Hematopoietic multipotent progenitor cell (in vitro differentiated cells): Measurements from ENCODE around the gene DHX38. TPM values are rescaled to one million over a fixed set of nuclear protein-coding genes. Genes with fewer than 3 reads are reported as not detected.
"Not testable (repeated sequence)": the region's sequence is repeated elsewhere in the genome, so short reads cannot be mapped to it uniquely, and the experiment has no call there.

ENCODE experiments used
- DNase-seq, 3 donors: peaks; one replicate each; pipeline ENCODE4 v3.0.0-alpha.2; 2011 to 2015; ENCODE audit warnings: low read depth in 2 of 3, low spot score in 2 of 3
- total RNA-seq: library from RNA; depleted of rRNA; stranded (reverse); fragments of >200 nt; gene quantifications from one replicate; pipeline ENCODE4 v1.2.3, GENCODE V29; 2012

Gene DHX38
- total RNA-seq = 86.4 TPM

DNA sequence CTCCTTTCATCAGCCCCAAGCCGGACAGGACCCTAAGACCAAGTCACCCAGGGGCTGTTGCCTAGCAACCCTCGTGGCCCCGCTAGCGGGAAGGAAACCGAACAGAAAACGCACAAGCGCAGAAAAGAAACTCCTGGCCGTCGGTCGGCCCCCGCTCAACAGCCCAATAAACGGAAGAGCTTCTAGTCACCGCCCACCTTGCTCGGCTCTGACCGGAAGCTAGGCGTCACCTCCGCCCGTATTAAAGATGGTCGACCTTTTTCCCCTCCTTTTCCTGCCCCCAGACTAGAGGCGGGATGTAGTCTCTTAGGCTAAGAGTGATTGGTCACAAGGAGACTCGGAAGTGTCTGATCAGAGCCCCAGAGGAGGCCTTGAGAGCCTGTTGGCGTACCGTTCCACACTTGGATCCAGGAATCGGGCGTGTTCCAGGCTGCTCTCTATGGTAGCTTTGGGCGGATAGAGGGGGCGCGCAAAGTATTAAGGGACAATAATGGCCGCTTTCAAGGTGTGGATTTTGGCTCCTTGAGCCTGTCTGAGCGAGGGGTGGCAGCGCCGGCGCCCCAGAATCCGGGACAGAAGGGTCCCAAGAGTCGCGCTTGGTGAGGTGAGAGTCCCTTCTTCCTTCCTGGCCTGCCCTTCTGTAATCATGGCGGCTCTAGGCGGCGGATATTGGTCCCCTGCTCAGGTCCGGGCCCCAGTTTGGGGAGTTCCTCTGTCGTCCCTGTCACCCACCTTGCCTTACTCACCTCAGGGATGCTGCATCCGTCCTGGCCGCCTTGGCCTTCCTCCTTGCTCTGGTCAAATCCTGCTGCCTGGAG is at the start of gene DHX38, which contains the start of gene TXNL4B:
TSS of gene DHX38 (plus strand) at position 400 of the 818 bp plus-strand sequence. CDS start 2,311 bp downstream, outside the sequence.
TSS of gene TXNL4B (minus strand) at position 173 of the 818 bp plus-strand sequence. CDS start 2,871 bp downstream, outside the sequence.
- peak; percentile 80 to 99 (median 98) for DNase-seq

- DNase-seq = no peak
Observed at GRCh38 chr16:72044296-72044695, 49.4 kb upstream of the DHX38 start.

- DNase-seq = no peak
Observed at GRCh38 chr16:72044825-72045359, 48.8 kb upstream of the DHX38 start.

DNA sequence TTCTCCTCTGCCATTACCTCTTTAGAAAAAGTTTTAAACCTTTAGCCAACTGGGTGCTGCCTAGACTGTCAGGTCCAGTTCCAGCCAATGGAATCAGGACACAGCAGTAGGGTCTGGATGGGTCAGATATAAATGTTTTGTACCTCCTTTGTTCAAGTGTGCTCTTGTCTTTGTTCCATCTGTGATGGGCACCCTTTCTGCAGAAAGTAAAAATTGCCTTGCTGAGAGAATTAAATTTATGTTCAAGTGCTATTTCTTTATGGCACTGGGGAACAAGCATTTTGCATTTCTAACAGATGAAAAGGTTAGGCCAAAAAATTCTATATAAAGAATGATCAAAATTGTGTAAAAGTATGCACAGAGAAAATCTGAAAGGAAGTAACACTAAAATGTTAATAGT is 44.5 kb upstream of the DHX38 start:
- no peak for DNase-seq

GRCh38 chr16:72050769-72051464 is 42.7 kb upstream of the DHX38 start:
- DNase-seq = no peak

GRCh38 chr16:72051818-72052217 is 41.8 kb upstream of the DHX38 start:
- DNase-seq = no peak

DNA sequence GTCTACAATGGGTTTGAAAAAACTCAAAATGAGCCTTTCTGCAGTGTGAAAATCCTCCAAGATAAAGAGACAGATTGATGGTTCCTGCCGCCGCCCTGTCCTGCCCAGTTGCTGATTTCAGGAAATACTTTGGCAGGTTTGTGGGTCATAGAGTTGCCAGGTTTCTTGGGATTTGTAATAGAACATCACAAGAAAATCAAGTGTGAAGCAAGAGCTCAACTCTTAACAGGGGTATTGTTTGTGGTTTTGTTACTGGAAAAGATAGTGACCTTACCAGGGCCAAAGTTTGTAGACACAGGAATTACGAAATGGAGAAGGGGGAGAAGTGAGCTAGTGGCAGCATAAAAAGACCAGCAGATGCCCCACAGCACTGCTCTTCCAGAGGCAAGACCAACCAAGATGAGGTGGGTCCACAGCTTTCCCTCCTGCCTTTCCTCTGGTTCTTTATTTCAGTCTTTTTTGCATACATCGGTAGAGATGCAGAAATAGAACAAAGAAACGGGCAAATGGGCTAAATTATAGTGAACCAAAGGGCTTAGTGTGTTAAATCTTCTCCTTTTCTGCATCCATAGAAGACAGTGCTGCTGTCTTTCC is 39.3 kb upstream of the DHX38 start, which contains the start of gene HP:
TSS of gene HP (plus strand) at position 252 of the 594 bp plus-strand sequence. CDS start at position 400, 148 bp downstream.
- DNase-seq = not testable (repeated sequence)

DNA sequence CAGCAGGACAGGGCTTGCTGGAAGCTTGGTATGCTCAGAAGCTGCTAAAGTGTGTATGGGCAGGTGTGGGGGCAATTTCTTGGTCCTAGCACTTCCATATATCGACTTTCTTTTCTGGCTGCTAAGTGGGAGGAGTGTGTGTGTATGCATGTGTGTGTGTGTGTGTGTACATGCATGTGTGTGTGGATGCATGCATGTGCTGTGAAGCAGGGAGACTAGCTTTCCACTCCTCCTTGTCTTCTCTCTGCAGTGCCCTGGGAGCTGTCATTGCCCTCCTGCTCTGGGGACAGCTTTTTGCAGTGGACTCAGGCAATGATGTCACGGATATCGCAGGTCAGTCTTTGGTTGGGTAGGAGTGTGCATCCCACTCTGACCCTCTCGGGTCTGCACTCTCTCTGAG is 37.7 kb upstream of the DHX38 start:
- no peak for DNase-seq

DNA sequence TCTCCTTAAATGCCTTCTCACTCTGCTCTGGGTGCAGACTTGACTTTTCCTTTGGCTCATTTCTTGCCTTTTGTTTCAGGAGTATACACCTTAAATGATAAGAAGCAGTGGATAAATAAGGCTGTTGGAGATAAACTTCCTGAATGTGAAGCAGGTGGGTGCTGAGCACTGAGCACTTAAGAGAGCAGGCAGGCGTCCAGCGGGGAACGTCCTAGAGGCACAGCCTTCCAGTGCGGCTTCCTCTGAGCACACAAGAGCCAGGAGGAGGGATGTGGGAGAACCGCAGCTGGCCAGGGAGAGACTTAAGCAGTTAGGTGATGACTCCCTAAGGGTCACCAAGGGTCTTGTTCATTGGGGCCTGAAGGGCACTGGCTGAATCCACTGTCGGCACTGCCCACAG is 36.3 kb upstream of the DHX38 start:
- not testable (repeated sequence) for DNase-seq

GRCh38 chr16:72059060-72059459 is 34.6 kb upstream of the DHX38 start:
- DNase-seq = not testable (repeated sequence)

GRCh38 chr16:72060405-72060804 is 33.2 kb upstream of the DHX38 start:
- DNase-seq = no peak

- DNase-seq = no peak
Observed at GRCh38 chr16:72061564-72061963, 32.1 kb upstream of the DHX38 start.

DNA sequence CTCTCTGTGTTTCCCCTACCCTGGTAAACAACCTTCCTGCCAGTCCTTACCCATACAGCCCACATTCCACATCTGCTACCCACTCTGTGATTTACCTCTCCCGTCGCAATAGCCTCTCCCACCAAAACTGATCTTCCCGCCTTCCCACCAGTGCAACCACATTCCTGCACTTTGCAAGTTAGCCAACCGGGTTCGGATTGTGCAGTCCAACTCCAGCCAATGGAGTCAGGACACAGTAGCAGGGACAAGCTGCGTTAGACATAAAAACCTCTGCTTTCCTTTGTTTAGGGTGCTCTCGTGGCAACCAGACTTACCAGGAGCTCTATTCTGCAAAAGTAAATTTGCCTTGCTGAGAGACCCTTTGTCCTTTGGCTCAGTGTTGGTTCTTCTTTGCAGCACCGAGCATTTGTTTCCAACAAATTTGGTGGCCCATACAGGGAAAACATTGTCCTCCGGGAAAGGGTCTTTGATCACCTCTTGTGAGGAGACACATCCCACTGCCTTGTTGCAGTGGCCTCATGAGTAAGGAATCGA is 29.2 kb upstream of the DHX38 start:
- no peak for DNase-seq

DNA sequence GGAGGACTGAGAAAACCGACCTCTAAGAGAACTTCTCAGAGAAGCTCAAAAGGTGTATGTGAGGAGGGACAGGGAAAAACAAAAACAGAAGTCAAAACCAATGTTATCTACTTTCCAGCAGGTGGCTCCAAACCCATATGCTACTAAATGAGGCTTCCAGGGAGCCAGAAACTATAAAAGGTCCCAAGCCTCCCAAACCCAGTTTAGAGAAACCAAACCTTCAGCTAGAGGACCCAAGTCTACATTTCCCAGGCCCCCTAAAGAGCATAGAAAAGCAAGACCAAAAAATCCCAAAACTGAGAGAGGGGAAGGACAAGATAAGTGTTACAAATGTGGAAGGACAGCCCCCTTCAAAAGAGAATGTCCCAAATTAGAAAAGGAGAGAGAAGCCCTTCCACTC is 26.9 kb upstream of the DHX38 start:
- DNase-seq = peak; percentile 6 to 55 (median 39)

DNA sequence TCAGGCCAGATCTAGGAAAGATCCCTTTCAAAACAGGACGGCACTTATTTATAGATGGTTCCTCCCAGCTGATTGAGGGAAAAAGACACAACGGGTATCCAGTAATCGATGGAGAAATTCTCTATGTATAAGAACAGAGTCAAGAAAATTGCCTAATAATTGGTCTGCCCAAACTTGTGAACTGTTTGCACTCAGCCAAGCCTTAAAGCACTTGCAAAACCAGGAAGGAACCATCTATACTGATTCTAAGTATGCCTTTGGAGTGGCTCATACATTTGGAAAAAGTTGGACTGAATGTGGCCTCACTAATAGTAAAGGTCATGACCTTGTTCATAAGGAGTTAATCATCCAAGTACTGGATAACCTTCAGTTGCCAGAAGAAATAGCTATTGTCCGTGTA is 24.7 kb upstream of the DHX38 start:
- no peak for DNase-seq

DNA sequence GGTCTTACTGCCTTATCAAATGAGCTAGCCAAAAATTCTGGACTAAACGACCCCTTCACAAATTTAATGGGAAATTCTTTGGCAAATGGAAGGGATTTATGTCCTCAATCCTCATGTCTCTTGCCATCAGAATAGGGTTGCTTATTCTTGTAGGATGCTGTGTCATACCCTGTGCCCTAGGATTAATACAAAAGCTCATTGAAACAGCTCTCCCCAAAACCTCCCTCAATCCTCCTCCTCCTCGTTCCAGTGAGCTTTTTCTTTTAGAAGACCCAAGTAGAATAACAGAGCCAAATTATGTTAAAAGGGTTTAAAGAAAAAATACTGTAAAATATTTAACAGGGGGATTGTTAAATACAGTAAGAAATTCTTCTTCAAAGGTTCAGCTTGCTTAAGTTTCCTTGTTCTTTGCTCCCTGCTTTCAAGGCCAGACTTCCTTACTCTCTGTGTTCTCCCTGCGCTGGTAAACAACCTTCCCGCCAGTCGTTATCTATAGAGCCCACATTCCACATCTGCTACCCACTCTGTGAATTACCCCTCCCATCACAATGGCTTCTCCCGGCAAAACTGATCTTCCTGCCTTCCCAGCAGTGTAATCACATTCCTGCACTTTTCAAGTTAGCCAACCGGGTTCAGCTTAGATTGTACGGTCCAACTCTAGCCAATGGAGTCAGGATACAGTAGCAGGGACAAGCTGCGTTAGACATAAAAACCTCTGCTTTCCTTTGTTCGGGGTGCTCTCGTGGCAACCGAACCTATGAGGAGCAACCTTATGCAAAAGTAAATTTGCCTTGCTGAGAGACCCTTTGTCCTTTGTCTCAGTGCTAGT is 20.9 kb upstream of the DHX38 start:
- DNase-seq = no peak

DNA sequence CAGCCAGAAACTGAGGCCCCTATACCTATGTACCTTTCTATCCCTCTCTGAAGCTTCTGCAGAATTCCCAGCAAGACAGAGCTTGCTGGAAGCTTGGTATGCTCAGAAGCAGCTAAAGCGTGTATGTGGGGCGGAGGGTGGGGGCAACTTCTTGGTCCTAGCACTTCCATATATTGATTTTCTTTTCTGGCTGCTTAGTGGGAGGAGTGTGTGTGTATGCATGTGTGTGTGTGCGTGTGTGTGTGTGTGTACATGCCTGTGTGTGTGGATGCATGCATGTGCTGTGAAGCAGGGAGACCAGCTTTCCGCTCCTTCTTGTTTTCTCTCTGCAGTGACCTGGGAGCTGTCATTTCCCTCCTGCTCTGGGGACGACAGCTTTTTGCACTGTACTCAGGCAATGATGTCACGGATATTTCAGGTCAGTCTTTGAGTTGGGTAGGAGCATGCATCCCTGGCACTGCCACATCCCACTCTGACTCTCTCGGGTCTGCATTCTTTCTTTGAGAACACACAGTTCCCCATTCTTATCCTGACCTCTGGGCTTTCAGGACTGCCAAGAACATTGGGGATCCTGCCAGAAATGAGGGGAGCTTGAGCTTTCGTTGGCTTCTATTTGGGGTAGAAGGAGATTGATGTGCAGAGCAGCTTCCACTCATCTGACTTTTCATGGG is 20.0 kb upstream of the DHX38 start:
- DNase-seq = no peak

DNA sequence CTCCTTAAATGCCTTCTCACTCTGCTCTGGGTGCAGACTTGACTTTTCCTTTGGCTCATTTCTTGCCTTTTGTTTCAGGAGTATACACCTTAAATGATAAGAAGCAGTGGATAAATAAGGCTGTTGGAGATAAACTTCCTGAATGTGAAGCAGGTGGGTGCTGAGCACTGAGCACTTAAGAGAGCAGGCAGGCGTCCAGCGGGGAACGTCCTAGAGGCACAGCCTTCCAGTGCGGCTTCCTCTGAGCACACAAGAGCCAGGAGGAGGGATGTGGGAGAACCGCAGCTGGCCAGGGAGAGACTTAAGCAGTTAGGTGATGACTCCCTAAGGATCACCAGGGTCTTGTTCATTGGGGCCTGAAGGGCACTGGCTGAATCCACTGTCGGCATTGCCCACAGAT is 18.6 kb upstream of the DHX38 start:
- DNase-seq = not testable (repeated sequence)

DNA sequence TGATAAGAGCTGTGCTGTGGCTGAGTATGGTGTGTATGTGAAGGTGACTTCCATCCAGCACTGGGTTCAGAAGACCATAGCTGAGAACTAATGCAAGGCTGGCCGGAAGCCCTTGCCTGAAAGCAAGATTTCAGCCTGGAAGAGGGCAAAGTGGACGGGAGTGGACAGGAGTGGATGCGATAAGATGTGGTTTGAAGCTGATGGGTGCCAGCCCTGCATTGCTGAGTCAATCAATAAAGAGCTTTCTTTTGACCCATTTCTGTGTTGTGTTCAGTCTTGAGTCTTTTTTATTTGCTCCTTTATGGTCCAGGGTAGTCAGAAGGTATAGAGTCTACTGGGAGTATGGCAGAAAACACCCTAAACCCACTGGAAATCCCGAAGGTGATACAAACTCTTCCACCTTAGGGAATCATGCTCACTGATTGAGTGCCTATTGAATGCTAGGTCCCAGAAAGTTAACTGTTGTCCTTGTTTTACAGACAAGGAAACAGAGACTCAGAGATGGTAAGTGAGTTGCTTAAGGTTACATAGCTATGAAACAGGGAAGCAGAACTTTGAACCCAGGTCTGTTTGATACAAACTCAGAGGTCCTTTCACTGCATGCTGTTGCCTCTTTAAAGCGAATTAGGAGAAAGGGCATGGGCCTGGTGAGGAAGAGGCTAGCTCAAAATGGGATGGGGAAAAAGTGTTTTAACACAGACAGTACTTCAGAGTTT is 16.5 kb upstream of the DHX38 start:
- not testable (repeated sequence) for DNase-seq
